ENCODE results near the gene FZD7.

Gene FZD7

DNA sequence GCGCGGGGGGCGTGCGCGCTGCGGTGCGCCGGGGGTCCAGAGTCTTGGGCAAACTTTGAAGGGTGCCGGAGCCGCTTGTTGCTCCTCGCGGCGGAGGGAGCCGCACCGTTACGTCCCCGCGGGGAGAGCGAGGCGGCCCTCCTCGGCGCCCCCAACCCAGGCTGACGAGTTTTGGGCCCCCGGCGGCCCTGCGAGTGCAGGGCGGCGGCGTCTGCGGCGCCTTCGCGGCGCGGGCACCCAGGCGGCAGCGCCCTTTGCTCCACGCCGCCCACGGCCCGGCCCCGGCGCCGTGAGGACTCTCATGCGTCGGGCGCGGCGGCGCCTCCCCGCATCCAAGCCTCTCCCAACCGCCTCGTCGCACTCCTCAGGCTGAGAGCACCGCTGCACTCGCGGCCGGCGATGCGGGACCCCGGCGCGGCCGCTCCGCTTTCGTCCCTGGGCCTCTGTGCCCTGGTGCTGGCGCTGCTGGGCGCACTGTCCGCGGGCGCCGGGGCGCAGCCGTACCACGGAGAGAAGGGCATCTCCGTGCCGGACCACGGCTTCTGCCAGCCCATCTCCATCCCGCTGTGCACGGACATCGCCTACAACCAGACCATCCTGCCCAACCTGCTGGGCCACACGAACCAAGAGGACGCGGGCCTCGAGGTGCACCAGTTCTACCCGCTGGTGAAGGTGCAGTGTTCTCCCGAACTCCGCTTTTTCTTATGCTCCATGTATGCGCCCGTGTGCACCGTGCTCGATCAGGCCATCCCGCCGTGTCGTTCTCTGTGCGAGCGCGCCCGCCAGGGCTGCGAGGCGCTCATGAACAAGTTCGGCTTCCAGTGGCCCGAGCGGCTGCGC, 814 bp downstream of the FZD7 start:
- Histone ChIP-seq H2AFZ (peak overlapping the region; percentile 91), H3K9ac (no peak overlapping the region), H3K4me2 (ENCODE audit: low read length) (peak overlapping the region; percentile 84), H3K9me3 (ENCODE audit: control insufficient read depth, low read length) (no peaks in the 10 kb centered on the region), H3K4me3 (ENCODE audit: low read depth, low read length) (peak overlapping the region; percentile 56), H3K4me1 (peaks cover 4% of the 10 kb centered on the region), H3K79me2 (no peaks in the 10 kb centered on the region), H3K36me3 (ENCODE audit: control insufficient read depth, insufficient read depth, low read length) (no peaks in the 10 kb centered on the region), H3K27ac (peak overlapping the region; percentile 58), H3K27me3 (ENCODE audit: control insufficient read depth, insufficient read depth, low read length) (no peaks in the 10 kb centered on the region)
- TF ChIP-seq CTCF (IDR thresholded peaks at IDR 0.05), result no peak

- H3K9ac ChIP-seq, result no peak overlapping the region
Observed at GRCh38 chr2:202035089-202035940, 1.7 kb downstream of the FZD7 start.

DNA sequence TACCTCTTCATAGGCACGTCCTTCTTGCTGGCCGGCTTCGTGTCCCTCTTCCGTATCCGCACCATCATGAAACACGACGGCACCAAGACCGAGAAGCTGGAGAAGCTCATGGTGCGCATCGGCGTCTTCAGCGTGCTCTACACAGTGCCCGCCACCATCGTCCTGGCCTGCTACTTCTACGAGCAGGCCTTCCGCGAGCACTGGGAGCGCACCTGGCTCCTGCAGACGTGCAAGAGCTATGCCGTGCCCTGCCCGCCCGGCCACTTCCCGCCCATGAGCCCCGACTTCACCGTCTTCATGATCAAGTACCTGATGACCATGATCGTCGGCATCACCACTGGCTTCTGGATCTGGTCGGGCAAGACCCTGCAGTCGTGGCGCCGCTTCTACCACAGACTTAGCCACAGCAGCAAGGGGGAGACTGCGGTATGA, 2.3 kb downstream of the FZD7 start:
- Histone ChIP-seq H3K9me3 (ENCODE audit: control insufficient read depth, low read length) (no peaks in the 10 kb centered on the region), H3K4me1 (peaks cover 4% of the 10 kb centered on the region), H3K4me2 (ENCODE audit: low read length) (no peak overlapping the region), H3K27ac (no peak overlapping the region), H3K4me3 (ENCODE audit: low read depth, low read length) (no peak overlapping the region), H2AFZ (no peak overlapping the region), H3K9ac (no peak overlapping the region), H3K27me3 (ENCODE audit: control insufficient read depth, insufficient read depth, low read length) (no peaks in the 10 kb centered on the region), H3K79me2 (no peaks in the 10 kb centered on the region), H3K36me3 (ENCODE audit: control insufficient read depth, insufficient read depth, low read length) (no peaks in the 10 kb centered on the region)
- no peak for TF ChIP-seq CTCF (IDR thresholded peaks at IDR 0.05)

More at GRCh38 chr2:202035089-202035940, 1.7 kb downstream of the FZD7 start:
- Histone ChIP-seq H3K4me1 (peaks cover 4% of the 10 kb centered on the region), H3K27ac (no peak overlapping the region), H2AFZ (peak overlapping the region; percentile 91), H3K4me2 (ENCODE audit: low read length) (peak overlapping the region; percentile 84), H3K36me3 (ENCODE audit: control insufficient read depth, insufficient read depth, low read length) (no peaks in the 10 kb centered on the region), H3K27me3 (ENCODE audit: control insufficient read depth, insufficient read depth, low read length) (no peaks in the 10 kb centered on the region), H3K9me3 (ENCODE audit: control insufficient read depth, low read length) (no peaks in the 10 kb centered on the region), H3K4me3 (ENCODE audit: low read depth, low read length) (no peak overlapping the region), H3K79me2 (no peaks in the 10 kb centered on the region)
- no peak for TF ChIP-seq CTCF (IDR thresholded peaks at IDR 0.05)

- no peaks in the 10 kb centered on the region for H3K79me2 ChIP-seq
- no peaks in the 10 kb centered on the region for H3K36me3 ChIP-seq (ENCODE audit: control insufficient read depth, insufficient read depth, low read length)
- no peak overlapping the region for H2AFZ ChIP-seq
- H3K27ac ChIP-seq, result no peak overlapping the region
- H3K9ac ChIP-seq, result no peak overlapping the region
- no peaks in the 10 kb centered on the region for H3K27me3 ChIP-seq (ENCODE audit: control insufficient read depth, insufficient read depth, low read length)
- peaks cover 4% of the 10 kb centered on the region for H3K4me1 ChIP-seq
- no peak for TF ChIP-seq CTCF (IDR thresholded peaks at IDR 0.05)
- no peak overlapping the region for H3K4me3 ChIP-seq (ENCODE audit: low read depth, low read length)
- no peaks in the 10 kb centered on the region for H3K9me3 ChIP-seq (ENCODE audit: control insufficient read depth, low read length)
- H3K4me2 ChIP-seq (ENCODE audit: low read length), result no peak overlapping the region
Observed at GRCh38 chr2:202036601-202037037, 3.0 kb downstream of the FZD7 start.

Measured in parathyroid adenoma (tissue), 2 donors.